ENCODE measurements around the gene SLC34A3.

- TF ChIP-seq, protein P1, sequence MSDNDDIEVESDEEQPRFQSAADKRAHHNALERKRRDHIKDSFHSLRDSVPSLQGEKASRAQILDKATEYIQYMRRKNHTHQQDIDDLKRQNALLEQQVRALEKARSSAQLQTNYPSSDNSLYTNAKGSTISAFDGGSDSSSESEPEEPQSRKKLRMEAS (IDR thresholded peaks at IDR 0.05), result no peak
- TF ChIP-seq FOXM1 (IDR thresholded peaks at IDR 0.05; ENCODE audit: borderline replicate concordance, low read depth) (no peak), EP300 (IDR thresholded peaks at IDR 0.05; ENCODE audit: borderline replicate concordance) (no peak), CEBPB (IDR thresholded peaks at IDR 0.05) (no peak), ZBTB7A (IDR thresholded peaks at IDR 0.05; ENCODE audit: low read depth) (no peak), YY1 (IDR thresholded peaks at IDR 0.05; ENCODE audit: low read depth) (no peak), CREB1 (IDR thresholded peaks at IDR 0.05; ENCODE audit: low read depth) (no peak)
Measured at GRCh38 chr9:137278061-137278701, 47.5 kb downstream of the SLC34A3 start.
